Rectal smooth muscle tissue (tissue), 1 donor: ENCODE results near the gene RASSF1.

Source experiments
- H3K27ac ChIP-seq: one replicate; pipeline ENCODE4 v1.7.0; 2013; ENCODE audit warnings: low read depth, low read length, inconsistent platforms
- H3K27me3 ChIP-seq: one replicate; pipeline ENCODE4 v1.7.0; 2013; ENCODE audit warnings: low read length; ENCODE audit not compliant: control insufficient read depth, insufficient read depth
- H3K36me3 ChIP-seq: one replicate; pipeline ENCODE4 v1.7.0; 2013; ENCODE audit warnings: low read length; ENCODE audit not compliant: control insufficient read depth, insufficient read depth
- H3K4me1 ChIP-seq: one replicate; pipeline ENCODE4 v1.7.0; 2013; ENCODE audit warnings: low read length; ENCODE audit not compliant: control insufficient read depth, insufficient read depth
- H3K4me3 ChIP-seq: one replicate; pipeline ENCODE4 v1.7.0; 2013; ENCODE audit warnings: low read length
- H3K9ac ChIP-seq: one replicate; pipeline ENCODE4 v1.7.0; 2013; ENCODE audit warnings: low read length

The RASSF1 gene

DNA sequence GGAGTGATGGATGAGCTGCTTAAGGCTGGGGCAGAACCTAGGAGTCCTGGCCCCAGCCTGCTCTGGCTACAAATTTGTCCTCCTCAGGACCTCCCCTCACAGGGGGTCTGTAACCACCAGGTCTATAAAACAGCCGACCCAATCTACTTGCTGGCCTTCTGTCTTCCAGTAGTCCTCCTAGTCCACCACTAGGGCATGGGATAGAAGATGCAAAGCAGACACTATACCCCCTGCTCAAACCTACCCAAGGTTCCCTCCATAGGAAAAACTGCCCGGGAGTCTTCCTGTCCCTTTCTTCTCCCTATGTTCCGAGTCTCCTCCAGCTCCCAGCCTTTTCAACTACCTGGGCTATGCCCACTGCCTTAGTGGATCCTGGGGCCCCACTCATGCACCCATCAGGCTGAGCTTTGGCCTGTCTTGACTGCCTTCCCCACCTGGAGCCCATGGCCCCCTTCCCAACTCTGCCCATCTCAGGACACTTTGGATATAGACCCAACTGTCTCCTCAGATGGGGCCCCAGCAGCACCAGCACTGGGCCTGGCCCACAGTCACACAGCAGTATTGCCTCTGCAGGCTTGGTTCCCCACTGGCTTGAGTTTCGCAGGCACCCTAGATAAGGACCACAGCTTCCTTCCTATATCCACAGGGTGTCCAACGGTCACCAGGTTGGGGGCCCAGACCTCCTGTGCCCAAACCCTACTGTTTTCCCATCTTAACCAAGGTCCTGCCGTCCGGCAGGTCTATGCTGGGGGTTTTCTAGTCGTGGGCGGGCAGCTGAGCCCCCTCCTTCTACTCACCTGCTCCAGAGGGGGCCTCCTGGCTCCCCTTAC lies 42.5 kb downstream of the RASSF1 start:
- Histone ChIP-seq H3K4me1 (peaks cover 12% of the 10 kb centered on the region), H3K36me3 (no peaks in the 10 kb centered on the region), H3K4me3 (peak overlapping the region; percentile 79), H3K9ac (peak overlapping the region; percentile 96), H3K27ac (peak overlapping the region; percentile 85), H3K27me3 (no peaks in the 10 kb centered on the region)

DNA sequence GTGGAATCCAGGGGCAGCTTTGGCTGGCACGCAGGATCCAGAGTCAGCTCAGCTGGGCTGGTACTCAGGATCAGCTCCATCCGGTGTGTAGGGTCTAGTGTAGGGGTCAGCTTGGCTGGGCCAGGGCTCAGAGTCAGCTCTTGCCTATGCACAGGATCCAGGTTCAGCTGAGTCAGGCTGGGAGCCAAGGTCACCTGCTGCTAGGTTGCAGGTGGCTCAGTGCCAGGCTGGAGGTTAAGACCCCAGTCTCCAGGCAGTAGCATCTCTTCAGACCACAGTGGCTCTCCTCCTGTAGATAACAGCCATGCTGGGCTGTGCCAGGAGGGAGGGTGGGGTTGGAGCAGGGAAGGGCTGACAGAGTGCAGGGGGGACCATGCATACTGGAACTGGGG lies 43.3 kb downstream of the RASSF1 start:
- H3K4me1 ChIP-seq: peaks cover 19% of the 10 kb centered on the region
- H3K36me3 ChIP-seq: no peaks in the 10 kb centered on the region
- no peak overlapping the region for H3K4me3 ChIP-seq
- H3K27ac ChIP-seq: no peak overlapping the region
- H3K9ac ChIP-seq: no peak overlapping the region
- H3K27me3 ChIP-seq: no peaks in the 10 kb centered on the region

DNA sequence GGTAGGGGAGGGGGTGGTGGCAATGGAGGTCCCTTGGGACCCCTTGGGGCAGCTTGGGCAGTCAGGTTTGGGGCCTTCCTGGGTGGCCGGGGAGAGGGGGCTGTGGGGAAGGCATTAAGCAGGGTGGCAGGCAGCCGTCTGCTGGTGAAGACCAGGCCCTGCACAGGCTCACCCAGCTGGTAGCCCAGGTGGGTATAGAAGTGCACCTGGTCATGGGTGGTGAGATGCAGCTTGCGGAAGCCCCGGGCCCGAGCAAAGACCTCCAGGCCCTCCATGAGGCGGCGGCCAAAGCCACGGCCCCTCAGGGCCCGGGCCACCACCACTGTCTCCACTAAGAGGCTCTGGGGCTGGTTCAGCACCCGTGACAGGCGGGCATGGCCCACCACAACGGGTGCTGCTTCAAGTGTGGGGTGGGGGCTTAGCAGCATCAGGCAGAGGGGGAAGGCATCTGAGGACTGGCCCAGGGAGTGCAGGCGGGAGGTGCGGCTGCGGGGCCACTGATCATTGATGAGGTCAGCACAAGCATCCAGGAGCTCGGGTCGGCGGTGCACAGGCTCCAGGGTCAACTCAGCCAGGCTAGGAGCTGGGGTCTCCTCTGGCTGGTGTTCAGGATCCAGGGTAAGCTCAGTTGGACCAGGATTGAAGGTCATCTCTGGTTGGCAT lies 43.8 kb downstream of the RASSF1 start:
- Histone ChIP-seq H3K4me1 (peaks cover 19% of the 10 kb centered on the region), H3K27ac (no peak overlapping the region), H3K27me3 (no peaks in the 10 kb centered on the region), H3K4me3 (no peak overlapping the region), H3K36me3 (no peaks in the 10 kb centered on the region), H3K9ac (no peak overlapping the region)

DNA sequence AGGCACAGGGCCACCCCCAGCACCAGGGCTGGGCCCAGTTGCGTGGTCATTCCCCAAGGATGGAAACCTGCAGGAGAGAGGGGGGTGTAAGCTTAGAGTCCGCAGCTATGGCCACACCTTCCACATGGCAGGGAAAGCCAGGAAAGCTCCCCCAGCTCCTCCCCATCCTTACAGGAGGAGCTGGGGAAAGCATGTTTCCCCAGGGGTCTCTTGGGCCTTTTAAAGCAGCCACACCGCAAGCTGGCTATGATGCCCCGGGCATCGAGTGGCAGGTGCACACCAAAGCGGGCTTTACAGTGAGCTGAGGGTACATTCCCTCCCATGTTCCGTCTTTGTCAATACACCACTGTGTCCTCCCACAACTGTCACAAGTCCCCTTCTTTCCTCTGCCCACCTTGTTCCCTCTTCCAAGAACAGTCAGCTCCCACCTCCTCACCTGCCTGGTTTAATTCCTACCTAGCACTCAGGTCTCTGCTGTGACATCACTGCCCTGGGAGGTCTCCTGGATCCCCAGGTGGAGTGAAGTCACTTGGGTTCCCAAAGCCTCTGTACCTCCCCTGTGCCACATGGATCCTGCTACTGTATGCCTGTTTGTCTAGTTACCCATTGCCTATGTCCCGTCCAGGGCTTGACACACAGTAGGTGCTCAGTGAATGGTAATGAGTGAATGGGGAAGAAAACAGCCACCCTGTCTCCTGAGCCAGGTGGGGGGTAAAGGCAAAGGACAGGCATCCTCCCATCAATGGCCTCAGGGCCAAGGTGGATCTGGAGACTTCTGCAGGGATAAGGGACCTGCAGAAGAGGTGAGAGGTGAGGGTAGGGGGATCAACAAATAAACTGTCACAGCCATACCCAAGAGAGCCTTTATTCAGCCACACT lies 44.8 kb downstream of the RASSF1 start:
- Histone ChIP-seq H3K4me1 (peaks cover 23% of the 10 kb centered on the region), H3K27ac (no peak overlapping the region), H3K9ac (no peak overlapping the region), H3K36me3 (no peaks in the 10 kb centered on the region), H3K4me3 (no peak overlapping the region), H3K27me3 (no peaks in the 10 kb centered on the region)

DNA sequence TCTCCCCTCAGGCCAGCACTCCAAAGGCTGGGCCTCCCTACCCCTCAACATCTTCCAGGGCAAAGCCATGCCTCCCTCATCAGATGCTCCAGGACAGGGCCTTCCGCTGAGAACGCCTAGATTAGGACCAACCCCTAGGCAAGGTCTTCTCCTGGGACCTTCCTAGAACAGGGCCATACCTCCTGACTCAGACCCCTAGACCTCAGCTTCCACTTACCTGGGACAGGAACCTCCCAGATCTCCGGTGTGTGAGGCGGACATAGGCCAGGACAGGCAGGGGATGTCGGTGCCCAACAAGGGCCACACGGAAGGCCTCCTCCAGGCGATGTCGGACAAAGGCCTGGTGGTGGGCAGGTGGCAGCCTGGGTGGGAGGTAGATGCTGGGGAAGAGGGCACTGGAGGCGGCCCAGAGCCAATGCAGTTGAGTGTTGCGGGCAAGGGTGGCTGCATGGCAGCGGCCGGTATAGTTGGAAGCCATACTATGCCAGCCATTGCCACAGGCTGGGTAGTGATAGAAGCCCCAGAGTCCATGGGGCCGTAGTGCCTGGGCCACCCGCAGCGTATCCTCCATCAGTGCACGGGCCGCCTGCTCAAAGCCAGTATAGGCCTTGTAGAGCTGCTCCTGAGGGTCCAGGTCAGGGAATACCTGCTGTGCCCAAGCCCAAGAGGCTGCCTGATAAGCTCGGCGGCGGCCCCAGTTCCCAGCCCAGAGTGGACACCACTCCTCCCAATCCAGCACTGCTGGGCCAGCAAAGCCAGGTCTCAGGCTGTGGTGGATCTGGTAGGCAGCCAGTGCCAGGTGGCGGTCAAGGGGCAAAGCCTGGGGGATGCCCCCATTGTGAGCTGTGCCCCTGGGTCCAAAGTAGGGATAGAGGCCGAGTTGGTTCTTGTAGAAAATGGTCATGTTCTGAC lies 45.9 kb downstream of the RASSF1 start:
- no peaks in the 10 kb centered on the region for H3K27me3 ChIP-seq
- no peak overlapping the region for H3K27ac ChIP-seq
- no peak overlapping the region for H3K9ac ChIP-seq
- peaks cover 21% of the 10 kb centered on the region for H3K4me1 ChIP-seq
- no peak overlapping the region for H3K4me3 ChIP-seq
- peaks cover 4% of the 10 kb centered on the region for H3K36me3 ChIP-seq

DNA sequence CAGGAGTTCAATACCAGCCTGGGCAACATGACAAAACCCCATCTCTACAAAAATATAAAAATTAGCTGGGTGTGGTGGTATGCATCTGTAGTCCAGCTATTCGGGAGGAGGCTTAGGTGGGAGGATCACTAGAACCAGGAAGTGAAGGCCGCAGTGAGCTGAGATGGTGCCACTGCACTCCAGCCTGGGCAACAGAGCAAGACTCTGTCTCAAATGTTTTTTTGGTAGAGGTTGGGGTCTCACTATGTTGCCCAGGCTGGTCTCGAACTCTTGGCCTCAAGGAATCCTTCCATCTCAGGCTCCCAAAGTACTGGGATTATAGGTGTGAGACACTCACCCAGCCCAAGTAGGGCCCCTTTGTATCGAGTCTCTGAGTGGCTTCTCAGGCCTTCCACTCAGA lies 46.5 kb downstream of the RASSF1 start:
- no peaks in the 10 kb centered on the region for H3K27me3 ChIP-seq
- H3K9ac ChIP-seq: no peak overlapping the region
- peaks cover 20% of the 10 kb centered on the region for H3K4me1 ChIP-seq
- H3K27ac ChIP-seq: no peak overlapping the region
- no peak overlapping the region for H3K4me3 ChIP-seq
- H3K36me3 ChIP-seq: peaks cover 5% of the 10 kb centered on the region

DNA sequence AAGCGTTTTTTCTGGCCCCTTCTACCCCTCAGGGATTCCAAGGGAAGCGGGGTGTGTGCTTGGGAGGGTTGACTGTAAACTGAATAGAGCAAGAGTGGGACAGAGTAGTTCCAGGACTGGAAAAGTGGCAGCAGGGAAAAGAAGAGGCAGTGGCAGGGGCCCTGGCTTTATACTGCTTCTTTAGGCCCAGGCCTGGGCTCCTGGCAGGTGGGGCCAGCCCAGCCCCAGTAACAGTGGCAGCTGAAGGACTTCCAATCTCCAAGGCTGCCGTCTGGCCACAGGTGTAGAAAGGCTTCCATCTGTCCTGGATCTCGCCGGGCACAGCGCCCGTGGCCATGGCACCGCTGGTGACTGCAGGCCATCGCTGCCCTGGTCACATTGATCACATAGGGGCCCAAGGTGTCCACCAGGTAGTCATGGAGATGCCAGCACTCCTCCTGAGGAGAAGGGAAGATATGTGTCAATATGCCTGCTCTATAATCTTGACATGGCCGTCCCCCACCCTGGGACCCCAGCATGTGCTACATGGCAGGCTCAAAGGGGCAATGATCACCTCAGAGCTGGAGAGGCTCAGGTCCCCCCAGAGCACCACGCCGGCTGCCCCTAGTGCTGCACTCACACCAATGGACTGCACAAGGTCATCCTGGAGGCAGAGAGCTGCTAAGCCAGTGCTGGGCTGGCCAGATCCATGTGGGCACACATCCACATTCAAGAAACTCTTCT lies 47.4 kb downstream of the RASSF1 start:
- Histone ChIP-seq H3K27me3 (no peaks in the 10 kb centered on the region), H3K9ac (no peak overlapping the region), H3K27ac (peak overlapping the region; percentile 95), H3K36me3 (peaks cover 12% of the 10 kb centered on the region), H3K4me1 (peaks cover 13% of the 10 kb centered on the region), H3K4me3 (peak overlapping the region; percentile 75)

DNA sequence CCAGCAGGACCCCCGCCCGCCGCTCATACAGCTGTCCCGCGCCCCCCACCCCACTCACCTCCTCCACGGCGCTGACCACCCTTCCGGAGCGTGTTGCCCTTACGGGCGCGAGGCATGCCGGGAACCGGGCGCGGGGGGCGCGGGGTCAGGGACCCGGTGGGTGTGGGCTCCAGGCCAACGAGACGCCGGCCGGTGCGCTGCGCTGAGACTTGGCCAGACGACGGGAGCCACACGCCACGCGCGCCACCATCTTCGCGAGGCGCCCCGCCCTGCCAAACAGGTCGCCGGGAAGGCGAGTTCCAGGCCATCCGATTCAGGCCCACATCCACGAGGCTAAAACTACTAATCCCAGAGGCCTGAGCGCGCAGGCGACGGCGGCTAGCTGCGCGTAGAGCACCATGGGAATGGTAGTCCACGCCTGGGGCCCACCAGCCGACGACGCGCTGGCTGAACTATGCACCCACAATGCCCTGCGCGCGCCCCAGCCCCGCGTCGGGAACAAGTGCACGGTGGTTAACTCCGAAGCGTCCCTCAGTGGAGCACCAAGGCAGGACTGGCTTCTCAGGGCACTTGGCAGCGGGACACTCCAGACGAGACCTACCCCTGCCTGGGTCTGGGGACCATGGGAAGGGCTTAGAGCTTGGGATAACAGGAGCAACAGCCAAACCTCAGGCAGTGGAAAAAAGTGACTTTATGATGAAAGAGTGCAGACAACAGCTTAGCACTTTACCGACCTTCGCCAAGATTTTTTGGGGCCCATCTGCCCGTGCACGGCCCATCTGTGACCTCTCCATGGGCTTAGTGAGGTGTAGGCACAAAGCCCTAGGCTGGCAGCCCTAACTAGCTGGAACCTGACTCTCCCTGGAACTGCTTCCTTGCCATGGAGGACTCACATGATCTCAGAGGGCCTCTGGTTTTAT lies 48.2 kb downstream of the RASSF1 start, which contains the start of gene IFRD2:
Gene IFRD2 (minus strand): TSS at position 271 of the 920 bp plus-strand sequence. CDS start 155 bp downstream, at position 116.
- Histone ChIP-seq H3K27ac (peak within 1 kb of the TSS; percentile 95), H3K36me3 (peaks cover 15% of the 10 kb centered on the region), H3K27me3 (no peaks in the 10 kb centered on the region), H3K9ac (peak within 1 kb of the TSS; percentile 57), H3K4me3 (peak within 1 kb of the TSS; percentile 75), H3K4me1 (peaks cover 13% of the 10 kb centered on the region)

DNA sequence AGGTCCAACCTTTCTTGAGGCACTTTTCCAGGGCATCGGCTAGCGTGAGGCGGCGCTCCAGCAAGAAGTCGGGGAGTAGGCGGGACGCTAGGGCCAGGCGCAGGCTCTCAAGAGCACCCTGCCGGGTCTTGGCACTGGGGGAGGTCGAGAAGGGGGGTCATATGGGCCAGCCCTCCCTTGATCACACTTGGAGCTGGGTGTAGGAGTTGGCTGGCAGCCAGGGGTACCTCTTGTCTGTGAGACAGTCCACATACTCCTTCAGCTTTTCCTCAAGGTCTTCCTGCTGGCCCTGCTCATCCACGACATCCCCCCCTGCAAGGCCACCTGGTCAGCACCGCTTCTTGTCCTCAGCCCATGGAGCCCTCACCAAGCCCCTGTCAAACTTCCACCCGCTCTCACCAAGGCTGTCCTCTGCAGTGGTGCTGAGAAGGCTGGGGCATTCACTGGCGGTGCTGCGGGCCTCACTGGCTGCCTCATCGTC lies 50.4 kb downstream of the RASSF1 start:
- Histone ChIP-seq H3K4me3 (no peak overlapping the region), H3K36me3 (peaks cover 15% of the 10 kb centered on the region), H3K27ac (no peak overlapping the region), H3K4me1 (peaks cover 13% of the 10 kb centered on the region), H3K9ac (no peak overlapping the region), H3K27me3 (no peaks in the 10 kb centered on the region)

DNA sequence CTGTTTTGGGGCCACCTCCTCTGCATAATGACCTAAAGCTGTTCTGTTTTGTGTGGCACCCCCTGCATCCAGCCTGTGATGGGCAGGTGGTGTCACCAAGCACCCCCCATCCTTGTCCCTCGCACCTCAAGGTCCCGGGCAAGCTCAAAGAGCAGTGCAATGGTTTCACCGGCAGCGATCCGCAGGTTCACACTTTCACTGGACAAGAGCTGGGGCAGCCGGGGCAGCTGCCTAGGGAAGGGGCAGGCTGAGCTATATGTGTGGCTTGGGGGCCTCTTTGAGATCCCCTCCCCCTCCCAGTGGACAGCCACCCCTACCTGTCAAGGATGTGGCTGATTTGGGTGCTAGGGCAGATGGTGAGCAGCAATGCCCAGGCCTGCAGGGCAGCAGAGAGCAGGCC lies 51.5 kb downstream of the RASSF1 start:
- Histone ChIP-seq H3K4me1 (peaks cover 13% of the 10 kb centered on the region), H3K36me3 (peaks cover 15% of the 10 kb centered on the region)

More for the DNA sequence above, 51.5 kb downstream of the RASSF1 start:
- Histone ChIP-seq H3K27ac (no peak overlapping the region), H3K4me3 (no peak overlapping the region), H3K9ac (no peak overlapping the region), H3K27me3 (no peaks in the 10 kb centered on the region)
